Endothelial cell (in vitro differentiated cells): ENCODE data around the gene AGBL4. TPM values are rescaled to one million over a fixed set of nuclear protein-coding genes. Genes with fewer than 3 reads are reported as not detected.
"Not testable (repeated sequence)": the region's sequence is repeated elsewhere in the genome, so short reads cannot be mapped to it uniquely, and the experiment has no call there.

ENCODE experiments used
- DNase-seq: peaks from one replicate; pipeline ENCODE4 v3.0.0; 2021; ENCODE audit warnings: low spot score
- H3K27ac Mint-ChIP-seq: one replicate; pipeline ENCODE4 v1.8.0; 2021; ENCODE audit warnings: mixed read lengths, inconsistent platforms; ENCODE audit not compliant: unreplicated experiment
- H3K27me3 Mint-ChIP-seq: one replicate; pipeline ENCODE4 v1.8.0; 2021; ENCODE audit warnings: mild to moderate bottlenecking, moderate library complexity, mixed read lengths, inconsistent platforms; ENCODE audit not compliant: unreplicated experiment
- H3K36me3 Mint-ChIP-seq: one replicate; pipeline ENCODE4 v1.8.0; 2021; ENCODE audit warnings: mild to moderate bottlenecking, low read depth, mixed read lengths, inconsistent platforms; ENCODE audit not compliant: unreplicated experiment
- H3K4me1 Mint-ChIP-seq: one replicate; pipeline ENCODE4 v1.8.0; 2021; ENCODE audit warnings: mild to moderate bottlenecking, mixed read lengths, inconsistent platforms; ENCODE audit not compliant: unreplicated experiment
- H3K4me3 Mint-ChIP-seq: one replicate; pipeline ENCODE4 v1.8.0; 2021; ENCODE audit warnings: mild to moderate bottlenecking, mixed read lengths, inconsistent platforms; ENCODE audit not compliant: unreplicated experiment
- H3K9me3 Mint-ChIP-seq: one replicate; pipeline ENCODE4 v1.8.0; 2021; ENCODE audit warnings: mixed read lengths, inconsistent platforms; ENCODE audit not compliant: unreplicated experiment
- total RNA-seq: library from RNA; stranded (reverse); fragmentation: NEBNext Ultra II Directional; extraction: Animal tissue kit (Norgen Biotek cat#: 25700); gene quantifications from one replicate; pipeline ENCODE4 v1.2.1, GENCODE V29; 2021; ENCODE audit not compliant: unreplicated experiment
- TF ChIP-seq, protein P1 (sequence below): fragments of 200-600 bp; sonication (generic); IDR thresholded peaks from one replicate; pipeline ENCODE4 v1.5.0; 2021; ENCODE audit warnings: antibody characterized with exemption; ENCODE audit not compliant: unreplicated experiment

AGBL4 gene
- total RNA-seq, 1 donor from 2014 or later = 0.51 TPM

DNA sequence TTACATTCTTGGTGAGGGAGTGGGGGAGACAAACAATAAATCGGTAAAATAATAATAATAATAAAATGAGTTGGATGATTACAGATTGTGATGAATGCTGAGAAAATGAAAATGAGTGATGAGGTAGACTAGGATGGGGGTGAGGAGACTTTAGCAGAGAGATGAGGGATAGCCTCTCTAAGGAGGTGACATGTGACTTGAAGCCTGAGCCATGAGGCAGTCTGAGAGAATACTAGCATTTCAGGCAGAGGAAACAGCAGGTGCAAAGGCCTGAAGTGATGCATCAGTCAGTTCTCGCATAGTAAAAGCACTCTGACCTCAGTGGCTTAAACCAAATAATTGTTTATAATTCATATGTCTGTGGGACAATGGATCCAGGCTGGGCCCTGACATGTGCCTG lies 181.2 kb downstream of the AGBL4 start:
- no peaks in the 10 kb centered on the region for H3K4me1 Mint-ChIP-seq
- peaks cover 11% of the 10 kb centered on the region for H3K36me3 Mint-ChIP-seq
- TF ChIP-seq, protein P1, sequence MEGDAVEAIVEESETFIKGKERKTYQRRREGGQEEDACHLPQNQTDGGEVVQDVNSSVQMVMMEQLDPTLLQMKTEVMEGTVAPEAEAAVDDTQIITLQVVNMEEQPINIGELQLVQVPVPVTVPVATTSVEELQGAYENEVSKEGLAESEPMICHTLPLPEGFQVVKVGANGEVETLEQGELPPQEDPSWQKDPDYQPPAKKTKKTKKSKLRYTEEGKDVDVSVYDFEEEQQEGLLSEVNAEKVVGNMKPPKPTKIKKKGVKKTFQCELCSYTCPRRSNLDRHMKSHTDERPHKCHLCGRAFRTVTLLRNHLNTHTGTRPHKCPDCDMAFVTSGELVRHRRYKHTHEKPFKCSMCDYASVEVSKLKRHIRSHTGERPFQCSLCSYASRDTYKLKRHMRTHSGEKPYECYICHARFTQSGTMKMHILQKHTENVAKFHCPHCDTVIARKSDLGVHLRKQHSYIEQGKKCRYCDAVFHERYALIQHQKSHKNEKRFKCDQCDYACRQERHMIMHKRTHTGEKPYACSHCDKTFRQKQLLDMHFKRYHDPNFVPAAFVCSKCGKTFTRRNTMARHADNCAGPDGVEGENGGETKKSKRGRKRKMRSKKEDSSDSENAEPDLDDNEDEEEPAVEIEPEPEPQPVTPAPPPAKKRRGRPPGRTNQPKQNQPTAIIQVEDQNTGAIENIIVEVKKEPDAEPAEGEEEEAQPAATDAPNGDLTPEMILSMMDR = no peak
- H3K9me3 Mint-ChIP-seq = peaks cover 35% of the 10 kb centered on the region
- H3K4me3 Mint-ChIP-seq = peak overlapping the region; percentile 61
- no peak for DNase-seq
- H3K27me3 Mint-ChIP-seq = peaks cover 17% of the 10 kb centered on the region
- no peak overlapping the region for H3K27ac Mint-ChIP-seq

DNA sequence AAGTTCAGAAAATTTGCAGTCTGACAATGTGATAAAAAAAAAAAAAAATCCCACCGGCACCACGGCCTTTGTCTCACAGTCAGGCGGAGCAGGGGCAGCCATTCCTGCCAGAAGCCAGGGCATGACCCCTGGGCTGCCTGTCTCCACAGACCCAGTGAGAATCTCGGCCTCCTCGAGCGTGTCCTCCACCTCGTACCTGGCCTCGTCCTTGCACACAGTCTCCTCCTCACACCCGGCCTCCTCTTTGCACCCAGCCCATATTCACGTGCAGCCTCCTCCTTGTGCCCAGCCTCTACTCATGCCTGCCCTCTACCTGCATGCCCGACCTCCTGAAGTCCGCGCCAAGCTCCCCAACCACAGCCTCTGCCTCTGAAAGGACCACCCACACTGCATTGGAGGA lies 182.0 kb downstream of the AGBL4 start:
- no peak for DNase-seq
- Mint-ChIP-seq H3K27me3 (peaks cover 19% of the 10 kb centered on the region), H3K36me3 (peaks cover 11% of the 10 kb centered on the region), H3K4me1 (no peaks in the 10 kb centered on the region), H3K9me3 (peaks cover 30% of the 10 kb centered on the region), H3K4me3 (no peak overlapping the region), H3K27ac (no peak overlapping the region)
- TF ChIP-seq, protein P1 = no peak

DNA sequence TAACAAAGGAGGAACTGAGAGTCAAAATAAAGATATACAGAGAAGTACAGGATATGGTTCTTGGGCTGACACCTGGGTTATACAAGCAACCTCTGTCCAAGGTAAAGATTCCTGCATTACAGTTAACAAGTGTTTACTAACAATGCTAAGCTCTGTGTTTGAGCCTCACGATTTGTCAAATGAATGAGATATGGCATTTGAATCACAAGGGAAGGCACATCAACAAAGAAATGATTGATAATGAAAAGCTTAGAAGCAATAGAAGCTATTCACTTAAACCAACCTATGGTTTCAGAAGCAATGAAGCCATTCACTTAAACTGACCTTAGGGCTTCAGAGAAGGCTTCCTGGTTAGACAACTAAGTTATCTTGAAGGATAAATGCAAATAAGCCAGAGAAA lies 199.5 kb downstream of the AGBL4 start:
- Mint-ChIP-seq H3K36me3 (no peaks in the 10 kb centered on the region), H3K9me3 (peaks cover 8% of the 10 kb centered on the region), H3K4me3 (no peak overlapping the region), H3K27me3 (no peaks in the 10 kb centered on the region), H3K27ac (no peak overlapping the region), H3K4me1 (no peaks in the 10 kb centered on the region)
- TF ChIP-seq, protein P1 = no peak
- DNase-seq = no peak

DNA sequence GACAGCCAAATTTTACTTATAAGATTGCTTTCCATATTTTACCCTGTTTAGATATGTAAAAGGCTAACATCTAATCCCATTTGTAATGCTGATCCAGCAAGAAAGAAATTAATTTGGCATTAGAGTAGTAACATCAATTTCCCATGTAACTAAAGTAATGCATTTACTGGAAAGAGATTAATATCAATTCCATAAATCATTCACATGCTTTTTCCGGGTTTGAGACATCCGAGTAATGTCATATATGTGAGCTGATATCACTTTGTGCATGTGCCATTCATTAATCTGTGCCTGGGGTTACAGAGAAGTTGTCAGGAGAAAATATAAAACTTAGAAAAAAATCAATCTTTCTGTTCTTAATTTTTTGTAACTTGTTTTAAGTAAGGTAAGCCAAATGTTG lies 206.1 kb downstream of the AGBL4 start:
- TF ChIP-seq, protein P1 = no peak
- H3K9me3 Mint-ChIP-seq = peaks cover 4% of the 10 kb centered on the region
- H3K4me1 Mint-ChIP-seq = no peaks in the 10 kb centered on the region
- H3K36me3 Mint-ChIP-seq = no peaks in the 10 kb centered on the region
- H3K27ac Mint-ChIP-seq = no peak overlapping the region
- DNase-seq = no peak
- no peaks in the 10 kb centered on the region for H3K27me3 Mint-ChIP-seq
- H3K4me3 Mint-ChIP-seq = no peak overlapping the region

DNA sequence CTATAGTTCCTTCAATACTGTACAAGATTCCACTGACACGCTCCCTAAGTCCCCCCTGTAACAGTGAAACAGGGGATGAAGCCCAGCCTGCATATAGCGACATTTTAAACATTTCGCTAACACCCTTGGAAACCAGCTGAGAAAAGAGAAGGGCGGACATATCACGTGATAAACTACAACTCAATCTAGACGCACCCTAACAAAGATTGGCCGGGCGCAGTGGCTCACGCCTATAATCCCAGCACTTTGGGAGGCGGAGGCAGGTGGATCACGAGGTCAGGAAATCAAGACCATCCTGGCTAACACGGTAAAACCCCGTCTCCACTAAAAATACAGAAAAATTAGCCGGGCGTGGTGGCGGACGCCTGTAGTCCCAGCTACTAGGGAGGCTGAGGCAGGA lies 236.7 kb downstream of the AGBL4 start:
- not testable (repeated sequence) for H3K36me3 Mint-ChIP-seq, H3K27me3 Mint-ChIP-seq, H3K27ac Mint-ChIP-seq, H3K4me1 Mint-ChIP-seq, DNase-seq, H3K4me3 Mint-ChIP-seq
- peaks cover 13% of the 10 kb centered on the region for H3K9me3 Mint-ChIP-seq

DNA sequence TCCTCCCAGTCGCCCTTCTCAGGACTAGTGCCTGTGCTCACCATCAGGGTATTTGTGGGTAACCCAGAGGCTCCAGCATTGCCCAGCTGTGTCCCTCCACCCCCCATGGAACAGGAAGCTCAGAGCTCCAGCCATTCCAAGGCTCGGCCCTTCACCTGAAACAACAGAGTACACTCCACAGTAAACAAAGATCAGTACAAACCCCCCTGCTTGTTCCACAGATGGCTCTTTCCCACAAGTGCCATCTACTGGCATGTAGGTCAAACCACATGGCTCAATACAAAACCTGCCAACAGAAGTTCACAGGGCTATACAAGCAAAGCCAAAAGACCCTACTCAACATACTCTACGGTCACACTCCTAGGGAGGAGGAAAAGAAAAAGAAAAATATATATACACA lies 258.7 kb downstream of the AGBL4 start:
- DNase-seq = no peak
- TF ChIP-seq, protein P1 = no peak
- Mint-ChIP-seq H3K36me3 (peaks cover 4% of the 10 kb centered on the region), H3K27ac (no peak overlapping the region), H3K27me3 (peaks cover 5% of the 10 kb centered on the region), H3K4me3 (no peak overlapping the region), H3K4me1 (no peaks in the 10 kb centered on the region), H3K9me3 (peaks cover 35% of the 10 kb centered on the region)

DNA sequence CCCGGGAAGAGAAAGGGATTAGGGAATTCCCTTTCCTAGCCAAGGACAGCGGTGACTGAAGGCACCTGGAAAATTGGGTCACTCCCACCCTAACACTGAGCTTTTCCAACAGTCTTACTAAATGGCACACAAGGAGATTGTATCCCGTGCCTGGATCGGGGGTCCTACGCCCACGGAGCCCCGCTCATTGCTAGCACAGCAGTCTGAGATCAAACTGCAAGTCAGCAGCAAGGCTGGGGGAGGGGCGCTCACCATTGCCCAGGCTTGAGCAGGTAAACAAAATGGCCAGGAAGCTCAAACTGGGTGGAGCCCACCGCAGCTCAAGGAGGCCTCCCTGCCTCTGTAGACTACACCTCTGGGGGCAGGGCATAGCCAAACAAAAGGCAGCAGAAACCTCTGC lies 285.6 kb downstream of the AGBL4 start:
- H3K36me3 Mint-ChIP-seq, H3K27me3 Mint-ChIP-seq: not testable (repeated sequence)
- peaks cover 13% of the 10 kb centered on the region for H3K9me3 Mint-ChIP-seq

More for the DNA sequence above, 285.6 kb downstream of the AGBL4 start:
- not testable (repeated sequence) for H3K4me1 Mint-ChIP-seq, H3K4me3 Mint-ChIP-seq, H3K27ac Mint-ChIP-seq, DNase-seq
